Activated CD8-positive, alpha-beta T cell treated with anti-CD3 and anti-CD28 coated beads for 36 hours (primary cell): ENCODE data around the gene FKBP5. TPM values are rescaled to one million over a fixed set of nuclear protein-coding genes. Genes with fewer than 3 reads are reported as not detected.
A peak's percentile ranks its signal among the peaks of the same experiment; 100 is the strongest.

Source experiments
- ATAC-seq: fragments of 200-7000 bp; cut with Tn5 transposase; one replicate; pipeline ENCODE4 v1.10.0; 2021; ENCODE audit warnings: mild to moderate bottlenecking, moderate library complexity
- CTCF ChIA-PET: fragments of 350-600 bp; sonication (Branson Sonifier 250); formaldehyde crosslinking; loops from one replicate; lab custom pipeline; 2021; ENCODE audit warnings: antibody characterized with exemption; lab: Charles Lee
- POLR2A ChIA-PET: fragments of 350-600 bp; sonication (Branson Sonifier 250); formaldehyde crosslinking; loops from one replicate; lab custom pipeline; 2021; ENCODE audit warnings: antibody characterized with exemption; lab: Charles Lee
- DNase-seq: peaks from one replicate; pipeline ENCODE4 v3.0.0-alpha.2; 2020
- H3K27ac Mint-ChIP-seq: one replicate; pipeline ENCODE4 v1.8.0; 2021; ENCODE audit warnings: mild to moderate bottlenecking, mixed read lengths
- H3K27me3 Mint-ChIP-seq: one replicate; pipeline ENCODE4 v1.8.0; 2021; ENCODE audit warnings: mixed read lengths
- H3K36me3 Mint-ChIP-seq: one replicate; pipeline ENCODE4 v1.8.0; 2021; ENCODE audit warnings: low read depth, mixed read lengths
- H3K4me1 Mint-ChIP-seq: one replicate; pipeline ENCODE4 v1.8.0; 2021; ENCODE audit warnings: low read depth, mixed read lengths
- H3K4me3 Mint-ChIP-seq: one replicate; pipeline ENCODE4 v1.8.0; 2021; ENCODE audit warnings: mild to moderate bottlenecking, moderate library complexity, mixed read lengths
- H3K9me3 Mint-ChIP-seq: one replicate; pipeline ENCODE4 v1.8.0; 2021; ENCODE audit warnings: mixed read lengths
- intact Hi-C: fragments of 100-400 bp; cut with micrococcal nuclease; formaldehyde crosslinking; loops from one replicate; pipeline ENCODE4 v1.10.0; 2022
- total RNA-seq, 2 experiments: library from RNA; stranded (reverse); gene quantifications; one replicate each; pipeline ENCODE4 v1.2.3, GENCODE V29; 2021
- TF ChIP-seq, protein P1 (sequence below): fragments of 200-600 bp; IDR thresholded peaks from one replicate; pipeline ENCODE4 v1.8.0; 2022; ENCODE audit warnings: antibody characterized with exemption, mild to moderate bottlenecking

The FKBP5 gene
- total RNA-seq, 2 experiments from 2014 or later, result 90.6 to 93.4 TPM

DNA sequence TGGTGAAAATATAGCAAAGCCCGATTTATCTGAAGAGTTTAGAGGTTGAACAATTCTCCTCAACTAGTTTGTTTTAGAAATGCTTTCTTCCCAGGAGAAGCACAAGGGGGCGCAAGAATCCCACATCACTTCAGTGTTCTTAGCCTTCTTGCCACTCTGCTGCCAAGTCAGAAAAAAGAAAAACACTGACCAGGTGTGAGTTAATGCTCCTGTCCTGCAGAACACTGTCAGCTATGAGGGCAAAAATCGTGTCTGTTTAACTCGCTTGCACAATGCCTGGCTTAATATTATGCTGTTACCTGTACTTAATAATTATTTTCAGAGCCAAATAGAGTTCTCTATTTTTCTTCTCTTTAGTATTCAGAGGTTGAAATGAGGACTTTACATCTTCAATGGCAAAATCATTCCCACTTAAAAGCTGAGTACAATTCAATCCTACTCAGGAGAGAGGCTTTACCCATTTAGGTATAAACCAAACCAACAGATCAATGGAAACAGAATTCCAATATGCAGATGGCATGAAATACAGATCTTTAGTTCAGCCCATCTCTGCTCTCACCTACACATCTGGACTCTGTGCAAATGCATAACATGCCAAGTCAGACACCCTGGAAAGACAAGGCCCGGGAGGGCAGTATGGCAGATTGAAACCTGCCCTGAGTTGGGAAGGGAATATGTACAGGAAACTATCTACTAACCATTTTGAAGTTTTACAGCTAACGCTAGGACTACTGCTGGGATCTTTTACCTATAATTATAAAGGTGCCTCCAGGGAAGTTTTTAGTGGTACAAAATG lies 104.6 kb downstream of the FKBP5 start:
- intact Hi-C loops, result loop anchor here (1.0 to 5.0 kb wide), 2 partner anchors 103 to 153 kb away; partner anchors contain the start of genes ARMC12 and FKBP5
- TF ChIP-seq, protein P1, sequence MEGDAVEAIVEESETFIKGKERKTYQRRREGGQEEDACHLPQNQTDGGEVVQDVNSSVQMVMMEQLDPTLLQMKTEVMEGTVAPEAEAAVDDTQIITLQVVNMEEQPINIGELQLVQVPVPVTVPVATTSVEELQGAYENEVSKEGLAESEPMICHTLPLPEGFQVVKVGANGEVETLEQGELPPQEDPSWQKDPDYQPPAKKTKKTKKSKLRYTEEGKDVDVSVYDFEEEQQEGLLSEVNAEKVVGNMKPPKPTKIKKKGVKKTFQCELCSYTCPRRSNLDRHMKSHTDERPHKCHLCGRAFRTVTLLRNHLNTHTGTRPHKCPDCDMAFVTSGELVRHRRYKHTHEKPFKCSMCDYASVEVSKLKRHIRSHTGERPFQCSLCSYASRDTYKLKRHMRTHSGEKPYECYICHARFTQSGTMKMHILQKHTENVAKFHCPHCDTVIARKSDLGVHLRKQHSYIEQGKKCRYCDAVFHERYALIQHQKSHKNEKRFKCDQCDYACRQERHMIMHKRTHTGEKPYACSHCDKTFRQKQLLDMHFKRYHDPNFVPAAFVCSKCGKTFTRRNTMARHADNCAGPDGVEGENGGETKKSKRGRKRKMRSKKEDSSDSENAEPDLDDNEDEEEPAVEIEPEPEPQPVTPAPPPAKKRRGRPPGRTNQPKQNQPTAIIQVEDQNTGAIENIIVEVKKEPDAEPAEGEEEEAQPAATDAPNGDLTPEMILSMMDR, result peak; percentile 91

DNA sequence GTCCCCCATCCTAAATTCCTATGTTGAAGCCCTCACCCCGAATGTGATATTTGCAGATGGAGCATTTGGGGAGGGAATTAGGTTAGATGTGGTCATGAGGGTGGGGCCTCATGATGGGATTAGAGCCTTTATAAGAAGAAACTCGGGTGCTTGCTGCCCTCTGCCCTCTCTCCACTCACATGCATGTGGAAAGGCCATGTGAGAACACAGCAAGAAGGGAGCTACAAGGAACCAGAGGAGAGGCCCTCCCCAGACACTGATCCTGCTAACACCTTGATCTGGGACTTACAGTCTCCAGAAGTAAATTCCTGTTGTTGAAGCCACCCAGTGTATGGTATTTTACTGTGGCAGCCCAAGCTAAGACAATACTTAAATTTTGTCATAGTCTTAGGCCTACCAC lies 106.4 kb downstream of the FKBP5 start:
- Mint-ChIP-seq H3K27me3 (no peaks in the 10 kb centered on the region), H3K9me3 (no peaks in the 10 kb centered on the region), H3K36me3 (peaks cover 38% of the 10 kb centered on the region), H3K27ac (no peak overlapping the region), H3K4me3 (no peak overlapping the region), H3K4me1 (peaks cover 50% of the 10 kb centered on the region)
- DNase-seq (no peak), ATAC-seq (no peak)
- intact Hi-C loops, result loop anchor here (5.0 kb wide), 1 partner anchor 105 kb away; the partner anchor contains the start of gene FKBP5
- CTCF ChIA-PET, result interaction anchor here (0.7 to 19.5 kb wide), 11 partner anchors 8 to 156 kb away, joined by 3 to 272 read pairs (median 4); partner anchors contain the start of gene ARMC12
- TF ChIP-seq, protein P1, result no peak
- POLR2A ChIA-PET, result interaction anchor here (1.4 kb wide), 1 partner anchor 150 kb away, joined by 3 read pairs; no protein-coding TSS in a partner anchor

More for the DNA sequence above, 104.6 kb downstream of the FKBP5 start:
- peak; percentile 71 for ATAC-seq
- Mint-ChIP-seq H3K4me1 (peaks cover 53% of the 10 kb centered on the region), H3K4me3 (no peak overlapping the region), H3K27me3 (no peaks in the 10 kb centered on the region), H3K9me3 (no peaks in the 10 kb centered on the region), H3K36me3 (peaks cover 39% of the 10 kb centered on the region), H3K27ac (no peak overlapping the region)
- POLR2A ChIA-PET, result interaction anchor here (1.7 kb wide), 1 partner anchor 35 kb away, joined by 5 read pairs; no protein-coding TSS in a partner anchor
- DNase-seq, result peak; percentile 87
- CTCF ChIA-PET, result interaction anchor here (0.9 to 19.5 kb wide), 26 partner anchors 8 to 154 kb away, joined by 3 to 272 read pairs (median 6); partner anchors contain the start of gene ARMC12

DNA sequence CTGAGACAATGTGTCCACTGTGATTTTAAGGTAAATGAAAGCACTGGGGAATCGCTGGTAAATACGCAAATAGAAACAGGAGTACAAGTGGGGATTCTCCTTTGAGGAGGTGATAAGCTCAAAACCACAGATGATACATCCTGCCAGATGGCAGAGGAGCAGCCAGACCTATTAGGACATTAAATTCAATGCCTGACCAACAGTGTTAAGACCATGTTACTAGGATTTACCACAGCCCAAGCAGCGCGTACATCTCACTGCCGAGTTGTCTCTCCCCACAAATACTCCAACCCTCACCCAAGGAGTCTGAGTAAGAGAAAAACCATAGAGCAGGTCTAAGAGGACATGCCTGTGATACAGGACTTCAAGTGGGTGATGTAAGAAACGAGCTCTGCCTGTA lies 107.1 kb downstream of the FKBP5 start:
- Mint-ChIP-seq H3K4me3 (no peak overlapping the region), H3K4me1 (peaks cover 43% of the 10 kb centered on the region), H3K36me3 (peaks cover 38% of the 10 kb centered on the region), H3K27me3 (no peaks in the 10 kb centered on the region), H3K27ac (peak overlapping the region; percentile 34), H3K9me3 (no peaks in the 10 kb centered on the region)
- TF ChIP-seq, protein P1, result no peak
- no peak for DNase-seq
- peak; percentile 24 for ATAC-seq
- intact Hi-C loops, result loop anchor here (5.0 kb wide), 1 partner anchor 106 kb away; the partner anchor contains the start of gene FKBP5
- ChIA-PET POLR2A (interaction anchor here (1.0 to 1.4 kb wide), 2 partner anchors 40 to 151 kb away, joined by 3 to 4 read pairs; no protein-coding TSS in a partner anchor), CTCF (interaction anchor here (0.7 to 19.5 kb wide), 10 partner anchors 9 to 156 kb away, joined by 3 to 272 read pairs (median 4); partner anchors contain the start of gene ARMC12)

DNA sequence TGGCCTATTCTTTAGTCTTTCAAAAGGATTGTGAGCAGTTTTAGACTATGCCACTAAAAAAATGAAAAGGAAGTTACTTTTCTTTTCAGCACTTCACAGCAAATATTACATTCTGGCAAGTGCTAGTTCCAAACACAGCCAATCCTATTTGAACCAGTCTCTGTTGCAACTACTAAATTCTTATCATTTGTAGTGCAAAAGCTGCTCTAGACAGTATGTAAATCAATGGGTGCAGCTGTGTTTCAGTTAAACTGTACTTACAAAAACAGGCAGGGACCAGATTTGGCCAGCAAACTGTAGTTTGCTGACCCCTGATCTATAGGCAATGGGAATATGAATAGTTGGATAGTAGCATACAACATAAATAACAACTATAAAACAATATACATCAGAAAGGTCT lies 107.9 kb downstream of the FKBP5 start:
- Mint-ChIP-seq H3K9me3 (no peaks in the 10 kb centered on the region), H3K36me3 (peaks cover 32% of the 10 kb centered on the region), H3K27ac (no peak overlapping the region), H3K4me3 (no peak overlapping the region), H3K4me1 (peaks cover 35% of the 10 kb centered on the region), H3K27me3 (no peaks in the 10 kb centered on the region)
- DNase-seq, result no peak
- TF ChIP-seq, protein P1, result no peak
- intact Hi-C loops, result loop anchor here (5.0 kb wide), 1 partner anchor 106 kb away; the partner anchor contains the start of gene FKBP5
- CTCF ChIA-PET, result interaction anchor here (1.6 to 19.5 kb wide), 2 partner anchors 44 to 157 kb away, joined by 5 to 272 read pairs; partner anchors contain the start of gene ARMC12
- POLR2A ChIA-PET, result no interaction called here
- ATAC-seq, result no peak
